Measurements from ENCODE around the gene ARMH3.

Gene ARMH3

DNA sequence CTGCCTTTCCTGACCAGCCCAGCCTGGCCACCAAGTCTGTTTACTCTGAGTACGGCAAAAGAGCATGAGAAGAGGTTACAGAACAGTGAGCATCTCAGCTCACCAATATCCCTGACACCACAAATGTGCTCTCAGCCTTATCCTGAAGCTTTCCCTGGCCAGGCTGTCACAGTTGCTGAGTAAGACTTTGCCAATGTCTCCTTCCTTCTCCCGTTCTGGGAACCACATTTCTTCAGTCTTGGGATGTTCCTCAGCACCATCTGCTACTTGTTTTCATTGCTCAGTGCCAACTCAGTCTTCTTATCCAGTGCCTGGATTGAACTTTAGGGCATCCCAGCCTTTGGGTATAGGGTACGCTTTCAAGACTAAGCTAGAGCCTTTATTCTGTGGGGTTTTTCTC is 205.2 kb downstream of the ARMH3 start:
- TF ChIP-seq, protein P1, sequence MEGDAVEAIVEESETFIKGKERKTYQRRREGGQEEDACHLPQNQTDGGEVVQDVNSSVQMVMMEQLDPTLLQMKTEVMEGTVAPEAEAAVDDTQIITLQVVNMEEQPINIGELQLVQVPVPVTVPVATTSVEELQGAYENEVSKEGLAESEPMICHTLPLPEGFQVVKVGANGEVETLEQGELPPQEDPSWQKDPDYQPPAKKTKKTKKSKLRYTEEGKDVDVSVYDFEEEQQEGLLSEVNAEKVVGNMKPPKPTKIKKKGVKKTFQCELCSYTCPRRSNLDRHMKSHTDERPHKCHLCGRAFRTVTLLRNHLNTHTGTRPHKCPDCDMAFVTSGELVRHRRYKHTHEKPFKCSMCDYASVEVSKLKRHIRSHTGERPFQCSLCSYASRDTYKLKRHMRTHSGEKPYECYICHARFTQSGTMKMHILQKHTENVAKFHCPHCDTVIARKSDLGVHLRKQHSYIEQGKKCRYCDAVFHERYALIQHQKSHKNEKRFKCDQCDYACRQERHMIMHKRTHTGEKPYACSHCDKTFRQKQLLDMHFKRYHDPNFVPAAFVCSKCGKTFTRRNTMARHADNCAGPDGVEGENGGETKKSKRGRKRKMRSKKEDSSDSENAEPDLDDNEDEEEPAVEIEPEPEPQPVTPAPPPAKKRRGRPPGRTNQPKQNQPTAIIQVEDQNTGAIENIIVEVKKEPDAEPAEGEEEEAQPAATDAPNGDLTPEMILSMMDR (IDR thresholded peaks at IDR 0.05; ENCODE audit: low read depth, low read length, missing control alignments), result no peak
- in situ Hi-C loops (cut with HindIII; ENCODE audit: low pct_ligation_motif_present, low sequenced_read_pairs), result no loop called here
- no peak overlapping the region for H3K27ac ChIP-seq
- no peak for DNase-seq
- no peak overlapping the region for H3K4me3 ChIP-seq (ENCODE audit: low read depth, low read length)
- H3K27me3 ChIP-seq (replicated peaks), result no peaks in the 10 kb centered on the region
- H3K36me3 ChIP-seq (replicated peaks), result no peaks in the 10 kb centered on the region

DNA sequence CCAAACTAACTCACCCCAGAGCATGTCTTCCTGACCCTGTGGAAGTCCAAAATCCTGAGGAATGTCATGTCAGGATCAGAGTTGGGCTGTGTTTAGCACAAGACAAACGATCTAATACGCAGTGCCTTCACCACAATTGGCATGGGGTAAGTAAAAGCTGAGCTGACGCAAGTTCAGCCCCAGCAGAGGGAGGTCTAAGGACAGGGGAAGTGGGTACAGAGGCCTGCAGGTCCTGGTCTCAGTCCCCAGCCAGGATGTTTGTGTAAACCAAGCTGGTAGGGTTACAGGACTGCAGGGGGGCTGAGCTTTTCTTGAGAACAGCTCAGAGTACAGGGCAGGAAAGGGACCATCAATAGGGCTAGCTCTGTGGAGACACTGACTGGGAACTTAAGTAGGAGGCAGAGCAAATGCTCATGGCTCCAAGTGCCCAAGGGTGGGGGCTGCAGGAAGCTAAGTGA is 207.1 kb downstream of the ARMH3 start:
- Histone ChIP-seq H3K36me3 (replicated peaks) (no peaks in the 10 kb centered on the region), H3K27me3 (replicated peaks) (no peaks in the 10 kb centered on the region), H3K4me3 (ENCODE audit: low read depth, low read length) (no peak overlapping the region), H3K27ac (no peak overlapping the region)
- no peak for DNase-seq
- TF ChIP-seq, protein P1 (IDR thresholded peaks at IDR 0.05; ENCODE audit: low read depth, low read length, missing control alignments), result no peak
- in situ Hi-C loops (cut with HindIII; ENCODE audit: low pct_ligation_motif_present, low sequenced_read_pairs), result no loop called here

DNA sequence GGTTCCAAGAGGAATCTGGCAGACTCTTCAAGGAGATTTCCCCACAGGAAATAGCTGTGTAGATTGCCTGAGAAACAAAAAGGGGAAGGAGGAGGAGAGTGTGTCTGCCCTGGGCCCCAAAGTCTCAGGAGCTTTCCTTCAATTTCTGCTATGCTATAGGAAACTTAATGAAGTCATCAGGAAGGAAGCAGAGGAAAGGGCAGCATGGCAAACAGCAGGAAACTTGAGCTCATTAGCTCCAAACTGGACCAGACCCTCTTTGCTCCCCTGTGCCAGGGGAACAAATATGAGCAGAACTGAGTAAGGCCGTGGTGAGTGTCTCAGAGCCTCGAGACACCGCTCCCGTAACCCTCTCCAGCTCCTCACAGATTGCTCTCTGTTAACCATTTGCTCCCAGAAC is 207.6 kb downstream of the ARMH3 start:
- in situ Hi-C loops (cut with HindIII; ENCODE audit: low pct_ligation_motif_present, low sequenced_read_pairs), result no loop called here
- TF ChIP-seq, protein P1 (IDR thresholded peaks at IDR 0.05; ENCODE audit: low read depth, low read length, missing control alignments), result no peak
- H3K36me3 ChIP-seq (replicated peaks), result no peaks in the 10 kb centered on the region
- no peak overlapping the region for H3K4me3 ChIP-seq (ENCODE audit: low read depth, low read length)
- no peaks in the 10 kb centered on the region for H3K27me3 ChIP-seq (replicated peaks)
- DNase-seq, result no peak
- no peak overlapping the region for H3K27ac ChIP-seq

DNA sequence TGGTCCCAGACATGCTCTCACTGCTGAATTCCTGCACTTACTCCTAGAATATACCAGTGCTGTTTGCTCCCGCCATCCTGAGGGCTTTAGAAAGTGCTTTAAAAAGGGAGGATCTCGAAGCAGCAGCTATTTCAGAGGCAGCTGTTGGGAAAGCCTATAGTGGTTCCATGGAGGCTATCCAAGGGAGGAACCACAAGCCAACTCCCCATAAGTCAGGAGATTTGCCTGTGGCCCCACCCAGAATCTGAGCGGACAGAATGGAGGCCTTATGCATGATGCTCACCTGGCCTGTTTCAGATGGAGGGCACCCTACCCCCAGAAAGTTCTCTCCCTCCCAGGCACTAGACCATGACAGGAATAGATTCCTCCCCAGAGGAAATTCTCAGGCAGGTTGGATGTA is 210.1 kb downstream of the ARMH3 start:
- Histone ChIP-seq H3K27me3 (replicated peaks) (no peaks in the 10 kb centered on the region), H3K36me3 (replicated peaks) (no peaks in the 10 kb centered on the region), H3K4me3 (ENCODE audit: low read depth, low read length) (no peak overlapping the region), H3K27ac (no peak overlapping the region)
- in situ Hi-C loops (cut with HindIII; ENCODE audit: low pct_ligation_motif_present, low sequenced_read_pairs), result no loop called here
- TF ChIP-seq, protein P1 (IDR thresholded peaks at IDR 0.05; ENCODE audit: low read depth, low read length, missing control alignments), result no peak
- DNase-seq, result no peak

DNA sequence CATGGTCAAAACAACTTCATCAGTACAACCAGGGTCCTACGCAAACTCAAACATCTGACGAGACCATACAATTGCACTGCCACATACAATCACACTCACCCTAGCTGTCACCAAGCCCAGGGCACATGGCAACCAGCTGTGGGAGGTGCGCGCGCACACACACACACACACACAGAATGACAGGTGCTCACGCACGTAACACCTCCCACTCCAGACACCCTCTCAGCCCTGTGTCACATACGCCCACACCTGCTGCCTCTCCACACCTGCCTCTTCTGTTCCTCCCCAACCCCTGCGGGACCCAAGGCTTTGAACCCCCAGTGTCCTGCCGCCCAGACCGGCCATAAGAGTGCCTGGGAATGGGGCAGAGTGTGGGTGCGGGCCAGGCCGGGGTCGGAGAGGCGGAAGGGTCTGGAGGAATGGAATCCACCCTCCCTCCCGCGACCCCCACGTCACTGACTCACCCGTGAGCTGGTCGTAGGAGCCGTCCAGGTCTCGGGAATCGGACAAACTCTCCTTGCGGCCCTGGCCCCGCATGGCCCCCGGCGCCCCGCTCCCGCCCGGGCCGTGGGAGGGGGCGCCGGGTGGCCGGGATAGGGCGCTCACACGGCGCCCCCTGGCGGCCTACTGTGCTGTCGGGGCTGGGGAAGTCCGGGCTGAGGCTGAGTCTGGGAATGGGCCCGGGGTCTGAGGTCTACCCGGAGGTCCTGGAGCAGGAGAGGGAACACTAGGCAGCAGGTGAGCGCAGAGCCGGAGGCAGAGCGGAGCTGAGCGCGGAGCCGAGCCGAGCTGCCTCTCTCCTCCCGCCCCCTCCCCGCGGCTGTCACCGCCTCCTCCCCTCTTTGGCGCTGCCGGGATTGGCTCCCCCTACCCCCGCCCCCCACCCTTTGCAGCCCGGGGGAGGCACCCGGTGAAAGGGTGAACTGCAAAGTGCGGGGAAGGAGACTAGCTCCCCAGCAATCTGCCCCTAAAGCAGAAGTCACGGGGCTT is 212.6 kb downstream of the ARMH3 start, which contains the start of gene KCNIP2:
TSS of gene KCNIP2 (minus strand) at position 769 of the 990 bp plus-strand sequence. CDS start at position 537, 232 bp downstream.
- TF ChIP-seq, protein P1 (IDR thresholded peaks at IDR 0.05; ENCODE audit: low read depth, low read length, missing control alignments), result peak; percentile 66
- in situ Hi-C loops (cut with HindIII; ENCODE audit: low pct_ligation_motif_present, low sequenced_read_pairs), result no loop called here
- Histone ChIP-seq H3K4me3 (ENCODE audit: low read depth, low read length) (peak within 1 kb of the TSS; percentile 24), H3K27ac (no peak within 1 kb of the TSS), H3K36me3 (replicated peaks) (no peaks in the 10 kb centered on the region), H3K27me3 (replicated peaks) (no peaks in the 10 kb centered on the region)
- DNase-seq, result no peak
